Prostate gland (tissue), 2 donors: ENCODE results near the gene TBC1D2B. TPM values are rescaled to one million over a fixed set of nuclear protein-coding genes. Genes with fewer than 3 reads are reported as not detected.

Experiments
- small RNA-seq, 2 donors: library from RNA; depleted of rRNA; stranded (forward); fragments of <200 nt; gene quantifications; one replicate each; pipeline ENCODE3, GENCODE V24; 2016
- total RNA-seq, 2 donors: library from RNA; depleted of rRNA; stranded (reverse); fragments of >200 nt; gene quantifications; one replicate each; pipeline ENCODE4 v1.1.0, GENCODE V29; 2016

The TBC1D2B gene
- total RNA-seq, 2 donors from 2014 or later: 21.5 to 49.5 TPM

Small RNAs within 50 kb of the gene (small RNA-seq; reads per million reads assigned to genes)
- 0 reads per million in 2 donors for gene RF00092

Other genes starting within 250 kb of the TBC1D2B start
- gene SH2D7, start 14.8 kb upstream of the TBC1D2B start, total RNA-seq: under 1 TPM in 1 of 2 donors, not detected in 1; 0.28 TPM
- 10 to 100 TPM; 16.7 to 23.0 TPM for gene CIB2, start 53.7 kb upstream of the TBC1D2B start, total RNA-seq
- gene IDH3A, start 71.7 kb upstream of the TBC1D2B start, total RNA-seq: 100 to 1,000 TPM in 1 of 2 donors, 10 to 100 TPM in 1; 32.1 to 115 TPM
- gene ACSBG1, start 156.9 kb upstream of the TBC1D2B start, total RNA-seq: 1 to 10 TPM in 1 of 2 donors, not detected in 1; 7.4 TPM
- gene DNAJA4, start 186.9 kb upstream of the TBC1D2B start, total RNA-seq: 10 to 100 TPM; 32.1 to 43.7 TPM
- 100 to 1,000 TPM in 1 of 2 donors, 10 to 100 TPM in 1; 58.1 to 109 TPM for gene SKIC8, start 221.9 kb upstream of the TBC1D2B start, total RNA-seq